Measurements from ENCODE around the gene UBLCP1.
"Not testable (repeated sequence)": the region's sequence is repeated elsewhere in the genome, so short reads cannot be mapped to it uniquely, and the experiment has no call there.

Gene UBLCP1

GRCh38 chr5:159220206-159220605, 42.9 kb upstream of the UBLCP1 start:
- TF ChIP-seq, protein P1, sequence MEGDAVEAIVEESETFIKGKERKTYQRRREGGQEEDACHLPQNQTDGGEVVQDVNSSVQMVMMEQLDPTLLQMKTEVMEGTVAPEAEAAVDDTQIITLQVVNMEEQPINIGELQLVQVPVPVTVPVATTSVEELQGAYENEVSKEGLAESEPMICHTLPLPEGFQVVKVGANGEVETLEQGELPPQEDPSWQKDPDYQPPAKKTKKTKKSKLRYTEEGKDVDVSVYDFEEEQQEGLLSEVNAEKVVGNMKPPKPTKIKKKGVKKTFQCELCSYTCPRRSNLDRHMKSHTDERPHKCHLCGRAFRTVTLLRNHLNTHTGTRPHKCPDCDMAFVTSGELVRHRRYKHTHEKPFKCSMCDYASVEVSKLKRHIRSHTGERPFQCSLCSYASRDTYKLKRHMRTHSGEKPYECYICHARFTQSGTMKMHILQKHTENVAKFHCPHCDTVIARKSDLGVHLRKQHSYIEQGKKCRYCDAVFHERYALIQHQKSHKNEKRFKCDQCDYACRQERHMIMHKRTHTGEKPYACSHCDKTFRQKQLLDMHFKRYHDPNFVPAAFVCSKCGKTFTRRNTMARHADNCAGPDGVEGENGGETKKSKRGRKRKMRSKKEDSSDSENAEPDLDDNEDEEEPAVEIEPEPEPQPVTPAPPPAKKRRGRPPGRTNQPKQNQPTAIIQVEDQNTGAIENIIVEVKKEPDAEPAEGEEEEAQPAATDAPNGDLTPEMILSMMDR (IDR thresholded peaks at IDR 0.05; ENCODE audit: control insufficient read depth, insufficient read depth, low read depth, low read length, missing control alignments) = no peak
- no peak overlapping the region for H3K4me3 ChIP-seq (ENCODE audit: control insufficient read depth, low read depth, low read length)
- no peak for DNase-seq (ENCODE audit: low read depth)

DNA sequence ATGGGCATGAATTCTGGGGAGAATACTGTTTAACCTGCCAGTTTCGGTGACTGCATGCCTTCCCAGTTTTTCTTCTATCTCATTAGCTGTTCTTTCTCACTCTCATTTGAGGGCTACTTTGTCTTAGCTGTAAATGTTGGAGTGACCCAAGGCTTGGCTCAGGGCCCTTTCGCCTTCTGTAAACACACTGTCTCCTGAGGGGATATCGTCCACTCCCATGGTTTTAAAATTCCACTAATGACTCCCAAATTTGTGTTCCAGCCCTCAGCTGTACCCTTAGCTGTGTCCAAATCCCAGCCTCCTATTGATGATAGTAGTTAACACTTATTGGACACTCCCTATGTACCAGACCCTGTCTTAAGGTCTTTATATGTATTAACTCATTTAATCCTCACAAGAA, 39.6 kb upstream of the UBLCP1 start:
- DNase-seq (ENCODE audit: low read depth) = no peak

GRCh38 chr5:159224471-159224870, 38.6 kb upstream of the UBLCP1 start:
- DNase-seq (ENCODE audit: low read depth) = no peak
- TF ChIP-seq, protein P1 (IDR thresholded peaks at IDR 0.05; ENCODE audit: control insufficient read depth, insufficient read depth, low read depth, low read length, missing control alignments) = no peak
- no peak overlapping the region for H3K4me3 ChIP-seq (ENCODE audit: control insufficient read depth, low read depth, low read length)

More for the DNA sequence above, 39.6 kb upstream of the UBLCP1 start:
- TF ChIP-seq, protein P1 (IDR thresholded peaks at IDR 0.05; ENCODE audit: control insufficient read depth, insufficient read depth, low read depth, low read length, missing control alignments) = no peak
- no peak overlapping the region for H3K4me3 ChIP-seq (ENCODE audit: control insufficient read depth, low read depth, low read length)

DNA sequence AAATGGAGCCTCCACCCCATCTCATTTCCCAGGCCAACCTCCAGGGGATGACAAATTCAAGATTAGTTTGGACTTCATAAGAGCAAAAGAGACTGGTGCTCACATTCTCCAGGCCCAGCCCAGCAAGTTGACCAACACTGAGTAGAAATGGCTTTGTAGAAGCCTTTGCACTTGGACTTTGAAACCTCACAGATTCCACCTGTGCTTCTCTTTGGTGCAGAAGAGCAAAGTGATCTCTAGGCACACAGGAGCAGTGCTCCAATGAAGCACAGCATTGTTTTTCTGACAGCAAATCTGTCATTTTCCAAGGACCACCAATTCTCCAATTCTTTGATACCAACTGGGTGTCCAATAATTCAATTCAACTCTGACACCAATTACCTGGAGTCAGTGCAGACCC, 36.6 kb upstream of the UBLCP1 start:
- H3K4me3 ChIP-seq (ENCODE audit: control insufficient read depth, low read depth, low read length) = no peak overlapping the region
- TF ChIP-seq, protein P1 (IDR thresholded peaks at IDR 0.05; ENCODE audit: control insufficient read depth, insufficient read depth, low read depth, low read length, missing control alignments) = no peak
- no peak for DNase-seq (ENCODE audit: low read depth)

DNA sequence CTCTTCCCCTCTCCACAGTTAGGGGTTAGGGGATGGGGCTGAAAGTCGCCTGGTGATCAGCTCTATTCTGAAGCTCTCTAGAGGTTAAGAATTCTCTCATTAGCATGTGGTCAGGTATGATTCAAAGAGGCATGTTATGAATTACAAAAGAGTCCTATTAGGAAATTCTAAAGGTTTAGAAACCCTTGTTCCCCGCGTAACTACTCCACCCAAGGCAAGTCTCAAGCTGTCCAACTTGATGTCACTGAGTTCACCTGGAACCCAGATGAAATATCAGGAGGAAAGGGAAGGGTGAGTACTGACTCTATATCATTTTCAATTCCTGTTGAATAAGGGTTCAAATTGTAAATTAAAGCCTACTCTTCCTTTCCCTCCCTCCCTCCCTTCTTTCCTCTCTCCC, 35.6 kb upstream of the UBLCP1 start:
- H3K4me3 ChIP-seq (ENCODE audit: control insufficient read depth, low read depth, low read length) = no peak overlapping the region
- no peak for DNase-seq (ENCODE audit: low read depth)
- TF ChIP-seq, protein P1 (IDR thresholded peaks at IDR 0.05; ENCODE audit: control insufficient read depth, insufficient read depth, low read depth, low read length, missing control alignments) = no peak

GRCh38 chr5:159228097-159228496, 35.0 kb upstream of the UBLCP1 start:
- not testable (repeated sequence) for DNase-seq (ENCODE audit: low read depth); H3K4me3 ChIP-seq (ENCODE audit: control insufficient read depth, low read depth, low read length)

- DNase-seq (ENCODE audit: low read depth) = no peak
- no peak overlapping the region for H3K4me3 ChIP-seq (ENCODE audit: control insufficient read depth, low read depth, low read length)
- TF ChIP-seq, protein P1 (IDR thresholded peaks at IDR 0.05; ENCODE audit: control insufficient read depth, insufficient read depth, low read depth, low read length, missing control alignments) = no peak
These were observed 32.4 kb upstream of the UBLCP1 start for GRCh38 chr5:159230657-159231056.
